Stimulated activated CD4-positive, alpha-beta T cell treated with anti-CD3 and anti-CD28 coated beads, Interleukin-2, amount 100 ng/mL, for 4 hours (primary cell): ENCODE data around the gene FAM20B.
"Not testable (repeated sequence)": the region's sequence is repeated elsewhere in the genome, so short reads cannot be mapped to it uniquely, and the experiment has no call there.

Experiments used
- DNase-seq: peaks from one replicate; pipeline ENCODE4 v3.0.0-alpha.2; 2020; ENCODE audit warnings: low read depth

FAM20B gene

GRCh38 chr1:179025975-179026812, 500 bp downstream of the FAM20B start:
- peak; percentile 62 for DNase-seq

GRCh38 chr1:179026813-179027669, 1.3 kb downstream of the FAM20B start:
- no peak for DNase-seq

GRCh38 chr1:179029321-179029759, 3.6 kb downstream of the FAM20B start:
- no peak for DNase-seq

- DNase-seq, result no peak
These were observed 4.4 kb downstream of the FAM20B start for GRCh38 chr1:179030130-179030529.

GRCh38 chr1:179030683-179031082, 5.0 kb downstream of the FAM20B start:
- no peak for DNase-seq

GRCh38 chr1:179031284-179031683, 5.6 kb downstream of the FAM20B start:
- no peak for DNase-seq

GRCh38 chr1:179031855-179032513, 6.3 kb downstream of the FAM20B start:
- no peak for DNase-seq

- no peak for DNase-seq
These were observed 9.0 kb downstream of the FAM20B start for GRCh38 chr1:179034720-179035119.

- no peak for DNase-seq
These were observed 11.3 kb downstream of the FAM20B start for GRCh38 chr1:179036844-179037465.

GRCh38 chr1:179038528-179039281, 13.0 kb downstream of the FAM20B start:
- DNase-seq, result no peak

GRCh38 chr1:179039502-179040174, 13.9 kb downstream of the FAM20B start:
- DNase-seq, result not testable (repeated sequence)

GRCh38 chr1:179040175-179040551, 14.5 kb downstream of the FAM20B start:
- DNase-seq, result not testable (repeated sequence)

GRCh38 chr1:179042087-179042486, 16.4 kb downstream of the FAM20B start:
- no peak for DNase-seq

- DNase-seq, result no peak
These were observed 17.0 kb downstream of the FAM20B start for GRCh38 chr1:179042700-179043099.

GRCh38 chr1:179043266-179043665, 17.6 kb downstream of the FAM20B start:
- no peak for DNase-seq

- DNase-seq, result no peak
These were observed 18.2 kb downstream of the FAM20B start for GRCh38 chr1:179043907-179044306.

GRCh38 chr1:179046808-179047635, 21.3 kb downstream of the FAM20B start:
- no peak for DNase-seq

- no peak for DNase-seq
These were observed 21.9 kb downstream of the FAM20B start for GRCh38 chr1:179047636-179047997.

- no peak for DNase-seq
These were observed 22.8 kb downstream of the FAM20B start for GRCh38 chr1:179048339-179049124.
